SK-N-MC (cell line): ENCODE results near the gene SPSB1.

Experiments used
- EZH2 ChIP-seq: fragments of 200-600 bp; sonication (generic); IDR thresholded peaks from one replicate; pipeline ENCODE4 v1.6.1; 2017; ENCODE audit warnings: antibody characterized with exemption
- FOXP2 ChIP-seq: optimal IDR thresholded peaks from 2 replicates; pipeline ENCODE3; 2011; ENCODE audit warnings: mild to moderate bottlenecking, moderate library complexity; ENCODE audit not compliant: insufficient read depth; ENCODE audit errors: extremely low read length, control extremely low read depth

GRCh38 chr1:9307303-9307702, 14.6 kb downstream of the SPSB1 start:
- no peak for TF ChIP-seq EZH2
- TF ChIP-seq FOXP2: no peak
